Activated CD4-positive, alpha-beta T cell treated with anti-CD3 and anti-CD28 coated beads, Interleukin-2, amount 50 U/mL, for 24 hours (primary cell): ENCODE measurements around the gene NOC3L.
"Not testable (repeated sequence)": the region's sequence is repeated elsewhere in the genome, so short reads cannot be mapped to it uniquely, and the experiment has no call there.

Source experiments
- DNase-seq, 2 donors: peaks; one replicate each; pipeline ENCODE4 v3.0.0-alpha.2; 2020; ENCODE audit warnings: low read depth in 1 of 2, low spot score in 1 of 2

Gene NOC3L

GRCh38 chr10:94362360-94363250, at the start of gene NOC3L:
TSS of gene NOC3L (minus strand) at chr10:94362939. CDS start at chr10:94362838, 101 bp downstream.
- DNase-seq = peak; percentile 92 to 97

GRCh38 chr10:94412449-94412848, 49.7 kb upstream of the NOC3L start:
- DNase-seq = no peak

- no peak for DNase-seq
These were observed 48.6 kb upstream of the NOC3L start for GRCh38 chr10:94411304-94411703.

- no peak for DNase-seq
These were observed 46.4 kb upstream of the NOC3L start for GRCh38 chr10:94409021-94409657.

- DNase-seq = no peak
These were observed 44.9 kb upstream of the NOC3L start for GRCh38 chr10:94407668-94408067.

GRCh38 chr10:94405406-94405805, 42.7 kb upstream of the NOC3L start:
- no peak for DNase-seq

GRCh38 chr10:94403380-94404213, 40.9 kb upstream of the NOC3L start:
- peak in 1 of 2 donors; percentile 3 for DNase-seq

GRCh38 chr10:94402843-94403379, 40.2 kb upstream of the NOC3L start:
- DNase-seq = no peak

- DNase-seq = peak; percentile 13 to 16
These were observed 39.6 kb upstream of the NOC3L start, which contains the start of gene TBC1D12 for GRCh38 chr10:94402204-94402842. TSS of gene TBC1D12 (plus strand) at chr10:94402541. CDS start at chr10:94402614, 73 bp downstream.

- DNase-seq = no peak
These were observed 36.0 kb upstream of the NOC3L start for GRCh38 chr10:94398762-94399161.

- no peak for DNase-seq
These were observed 35.0 kb upstream of the NOC3L start for GRCh38 chr10:94397549-94398370.

- DNase-seq = not testable (repeated sequence)
These were observed 29.4 kb upstream of the NOC3L start for GRCh38 chr10:94392117-94392516.

- DNase-seq = not testable (repeated sequence)
These were observed 23.0 kb upstream of the NOC3L start for GRCh38 chr10:94385733-94386132.

- no peak for DNase-seq
These were observed 20.8 kb upstream of the NOC3L start for GRCh38 chr10:94383530-94383929.

GRCh38 chr10:94376865-94377264, 14.1 kb upstream of the NOC3L start:
- DNase-seq = no peak

- no peak for DNase-seq
These were observed 12.6 kb upstream of the NOC3L start for GRCh38 chr10:94375374-94375773.

GRCh38 chr10:94370501-94370900, 7.8 kb upstream of the NOC3L start:
- DNase-seq = no peak

- DNase-seq = no peak
These were observed 3.6 kb upstream of the NOC3L start for GRCh38 chr10:94366382-94366781.

- no peak for DNase-seq
These were observed 1.7 kb upstream of the NOC3L start for GRCh38 chr10:94364482-94364881.

GRCh38 chr10:94363251-94363565, 469 bp upstream of the NOC3L start:
- no peak for DNase-seq
